ENCODE results near the gene BORCS6. TPM values are rescaled to one million over a fixed set of nuclear protein-coding genes. Genes with fewer than 3 reads are reported as not detected.

Gene BORCS6
- total RNA-seq, 1 donor from 2014 or later: 13.3 TPM

GRCh38 chr17:8151120-8151640 lies 38.8 kb downstream of the BORCS6 start:
- TF ChIP-seq, protein P1, sequence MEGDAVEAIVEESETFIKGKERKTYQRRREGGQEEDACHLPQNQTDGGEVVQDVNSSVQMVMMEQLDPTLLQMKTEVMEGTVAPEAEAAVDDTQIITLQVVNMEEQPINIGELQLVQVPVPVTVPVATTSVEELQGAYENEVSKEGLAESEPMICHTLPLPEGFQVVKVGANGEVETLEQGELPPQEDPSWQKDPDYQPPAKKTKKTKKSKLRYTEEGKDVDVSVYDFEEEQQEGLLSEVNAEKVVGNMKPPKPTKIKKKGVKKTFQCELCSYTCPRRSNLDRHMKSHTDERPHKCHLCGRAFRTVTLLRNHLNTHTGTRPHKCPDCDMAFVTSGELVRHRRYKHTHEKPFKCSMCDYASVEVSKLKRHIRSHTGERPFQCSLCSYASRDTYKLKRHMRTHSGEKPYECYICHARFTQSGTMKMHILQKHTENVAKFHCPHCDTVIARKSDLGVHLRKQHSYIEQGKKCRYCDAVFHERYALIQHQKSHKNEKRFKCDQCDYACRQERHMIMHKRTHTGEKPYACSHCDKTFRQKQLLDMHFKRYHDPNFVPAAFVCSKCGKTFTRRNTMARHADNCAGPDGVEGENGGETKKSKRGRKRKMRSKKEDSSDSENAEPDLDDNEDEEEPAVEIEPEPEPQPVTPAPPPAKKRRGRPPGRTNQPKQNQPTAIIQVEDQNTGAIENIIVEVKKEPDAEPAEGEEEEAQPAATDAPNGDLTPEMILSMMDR (IDR thresholded peaks at IDR 0.05; ENCODE audit: insufficient read depth, low read length, poor library complexity, severe bottlenecking): no peak
- H3K27me3 ChIP-seq (ENCODE audit: control insufficient read depth, insufficient read depth, low read length): no peaks in the 10 kb centered on the region
- H3K36me3 ChIP-seq (ENCODE audit: control insufficient read depth, insufficient read depth, low read length): peaks cover 4% of the 10 kb centered on the region
- no peak for DNase-seq (ENCODE audit: low read depth)
- H3K4me3 ChIP-seq (ENCODE audit: low read depth, low read length): peak overlapping the region; percentile 62

- Histone ChIP-seq H3K27me3 (ENCODE audit: control insufficient read depth, insufficient read depth, low read length) (no peaks in the 10 kb centered on the region), H3K4me3 (ENCODE audit: low read depth, low read length) (peak overlapping the region; percentile 62), H3K36me3 (ENCODE audit: control insufficient read depth, insufficient read depth, low read length) (peaks cover 4% of the 10 kb centered on the region)
- TF ChIP-seq, protein P1 (IDR thresholded peaks at IDR 0.05; ENCODE audit: insufficient read depth, low read length, poor library complexity, severe bottlenecking): no peak
- no peak for DNase-seq (ENCODE audit: low read depth)
Measured at GRCh38 chr17:8150194-8151119, 39.5 kb downstream of the BORCS6 start.

DNA sequence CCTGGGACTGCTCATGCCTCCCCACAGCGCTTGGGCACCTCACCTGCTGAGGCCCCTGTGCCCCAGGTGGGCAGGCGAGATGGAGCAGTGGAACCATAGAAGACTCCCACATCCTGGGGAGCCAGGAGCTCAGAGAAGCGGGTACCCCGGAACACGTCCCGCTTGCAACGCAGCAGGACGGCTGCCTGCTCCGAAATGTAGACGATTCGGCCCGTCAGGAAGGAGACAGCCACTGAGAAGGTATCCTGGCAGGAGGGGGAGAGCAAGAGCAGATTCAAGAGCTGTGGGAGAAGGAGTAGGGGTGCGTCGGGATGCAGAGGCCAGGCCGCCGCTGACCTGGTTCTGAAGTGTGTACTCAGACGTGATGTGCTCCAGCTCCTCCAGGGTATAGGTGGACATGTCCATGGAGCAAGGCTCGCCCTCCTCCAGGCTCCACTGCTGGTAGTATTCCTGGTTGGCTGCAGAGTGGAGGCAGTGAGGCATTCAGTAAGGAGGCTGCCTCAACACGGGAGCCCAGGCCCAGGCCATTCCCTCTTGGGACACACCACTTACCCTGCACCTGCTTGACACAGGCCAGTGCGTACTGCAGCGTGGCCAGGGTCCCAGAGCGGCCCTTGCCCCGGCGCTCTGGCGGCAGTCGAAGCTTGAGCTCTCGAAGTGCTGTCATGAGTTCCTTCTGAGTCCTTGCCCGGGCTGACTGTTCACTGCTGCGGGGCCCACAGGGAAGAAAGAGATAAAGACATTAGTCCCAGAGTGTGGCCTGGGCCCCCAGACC lies 40.4 kb downstream of the BORCS6 start:
- Histone ChIP-seq H3K4me3 (ENCODE audit: low read depth, low read length) (no peak overlapping the region), H3K36me3 (ENCODE audit: control insufficient read depth, insufficient read depth, low read length) (peaks cover 4% of the 10 kb centered on the region), H3K27me3 (ENCODE audit: control insufficient read depth, insufficient read depth, low read length) (no peaks in the 10 kb centered on the region)
- TF ChIP-seq, protein P1 (IDR thresholded peaks at IDR 0.05; ENCODE audit: insufficient read depth, low read length, poor library complexity, severe bottlenecking): no peak
- no peak for DNase-seq (ENCODE audit: low read depth)

DNA sequence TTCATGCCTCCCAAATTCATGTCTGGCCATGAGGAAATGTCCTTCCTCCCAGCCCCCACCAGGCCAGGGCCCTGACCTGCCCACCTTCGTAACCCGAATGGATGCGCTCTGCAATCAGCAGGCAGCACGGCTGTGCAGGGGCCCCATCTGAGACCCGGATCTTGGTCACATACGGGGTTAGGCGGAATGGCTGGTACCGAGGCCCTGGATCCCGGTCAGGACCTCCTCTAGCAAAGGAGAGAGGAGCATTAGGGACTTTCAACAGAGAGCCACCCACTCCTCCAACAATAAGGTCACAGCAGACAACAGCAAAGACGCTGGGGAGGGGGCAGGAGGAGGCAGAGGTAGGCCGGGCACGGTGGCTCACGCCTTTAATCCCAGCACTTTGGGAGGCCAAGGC lies 41.4 kb downstream of the BORCS6 start:
- Histone ChIP-seq H3K27me3 (ENCODE audit: control insufficient read depth, insufficient read depth, low read length) (no peaks in the 10 kb centered on the region), H3K36me3 (ENCODE audit: control insufficient read depth, insufficient read depth, low read length) (peaks cover 10% of the 10 kb centered on the region), H3K4me3 (ENCODE audit: low read depth, low read length) (no peak overlapping the region)
- TF ChIP-seq, protein P1 (IDR thresholded peaks at IDR 0.05; ENCODE audit: insufficient read depth, low read length, poor library complexity, severe bottlenecking): no peak
- DNase-seq (ENCODE audit: low read depth): no peak

GRCh38 chr17:8147805-8148404 lies 42.1 kb downstream of the BORCS6 start:
- no peaks in the 10 kb centered on the region for H3K27me3 ChIP-seq (ENCODE audit: control insufficient read depth, insufficient read depth, low read length)
- no peak overlapping the region for H3K4me3 ChIP-seq (ENCODE audit: low read depth, low read length)
- H3K36me3 ChIP-seq (ENCODE audit: control insufficient read depth, insufficient read depth, low read length): peaks cover 11% of the 10 kb centered on the region
- TF ChIP-seq, protein P1 (IDR thresholded peaks at IDR 0.05; ENCODE audit: insufficient read depth, low read length, poor library complexity, severe bottlenecking): no peak
- DNase-seq (ENCODE audit: low read depth): no peak

All from kidney epithelial cell (primary cell).